H9 (cell line): ENCODE measurements around the gene TBC1D4. TPM values are rescaled to one million over a fixed set of nuclear protein-coding genes. Genes with fewer than 3 reads are reported as not detected.

Experiments used
- DNase-seq: peaks from one replicate; pipeline ENCODE4 v3.0.0-alpha.2; 2017
- H2AFZ ChIP-seq: one replicate; pipeline ENCODE4 v1.6.1; 2013; ENCODE audit warnings: mild to moderate bottlenecking, low read length, control low read depth, moderate library complexity
- H2AK5ac ChIP-seq: 2 replicates; pipeline ENCODE4 v1.6.1; 2013; ENCODE audit warnings: low read length, control low read depth, mixed read lengths; ENCODE audit not compliant: insufficient read length
- H2BK120ac ChIP-seq: one replicate; pipeline ENCODE4 v1.6.1; 2013; ENCODE audit warnings: low read depth, mild to moderate bottlenecking, low read length, control low read depth, inconsistent platforms; ENCODE audit not compliant: poor library complexity, severe bottlenecking
- H2BK12ac ChIP-seq: 2 replicates; pipeline ENCODE4 v1.6.1; 2013; ENCODE audit warnings: low read length, control low read depth, mixed read lengths, low read depth; ENCODE audit not compliant: insufficient read length
- H2BK15ac ChIP-seq: 2 replicates; pipeline ENCODE4 v1.6.1; 2013; ENCODE audit warnings: low read depth, low read length, control low read depth
- H2BK20ac ChIP-seq: one replicate; pipeline ENCODE4 v1.6.1; 2013; ENCODE audit warnings: low read depth, mild to moderate bottlenecking, low read length, control low read depth, inconsistent platforms; ENCODE audit not compliant: poor library complexity, severe bottlenecking
- H2BK5ac ChIP-seq: 2 replicates; pipeline ENCODE4 v1.6.1; 2013; ENCODE audit warnings: low read length, control low read depth, mixed read lengths; ENCODE audit not compliant: insufficient read length
- H3K14ac ChIP-seq: 2 replicates; pipeline ENCODE4 v1.6.1; 2013; ENCODE audit warnings: low read length, control low read depth; ENCODE audit not compliant: insufficient read depth
- H3K18ac ChIP-seq: 2 replicates; pipeline ENCODE4 v1.6.1; 2013; ENCODE audit warnings: low read depth, mild to moderate bottlenecking, mixed read lengths, low read length, control low read depth; ENCODE audit not compliant: insufficient read length
- H3K23ac ChIP-seq: 2 replicates; pipeline ENCODE4 v1.6.1; 2013; ENCODE audit warnings: low read length, control low read depth, mixed read lengths, low read depth; ENCODE audit not compliant: insufficient read length
- H3K23me2 ChIP-seq: 2 replicates; pipeline ENCODE4 v1.6.1; 2013; ENCODE audit warnings: low read depth, mild to moderate bottlenecking, mixed read lengths, low read length, control low read depth; ENCODE audit not compliant: insufficient read length, poor library complexity, severe bottlenecking
- H3K27ac ChIP-seq: 2 replicates; pipeline ENCODE4 v1.5.1; 2013; ENCODE audit warnings: low read length, control low read depth, mixed read lengths, low read depth; ENCODE audit not compliant: insufficient read length
- H3K27me3 ChIP-seq: 2 replicates; pipeline ENCODE4 v1.6.1; 2013; ENCODE audit warnings: low read length, control low read depth, inconsistent platforms; ENCODE audit not compliant: insufficient read depth
- H3K4ac ChIP-seq: 2 replicates; pipeline ENCODE4 v1.6.1; 2013; ENCODE audit warnings: low read depth, mild to moderate bottlenecking, control low read depth, inconsistent platforms, low read length, moderate library complexity
- H3K4me1 ChIP-seq: 2 replicates; pipeline ENCODE4 v1.6.1; 2013; ENCODE audit warnings: low read length, control low read depth, inconsistent platforms; ENCODE audit not compliant: insufficient read depth
- H3K4me2 ChIP-seq: 2 replicates; pipeline ENCODE4 v1.6.1; 2013; ENCODE audit warnings: low read length, control low read depth, mixed read lengths; ENCODE audit not compliant: insufficient read length, insufficient read depth
- H3K56ac ChIP-seq: 2 replicates; pipeline ENCODE4 v1.6.1; 2013; ENCODE audit warnings: low read depth, mild to moderate bottlenecking, mixed read lengths, low read length, control low read depth; ENCODE audit not compliant: insufficient read length
- H3K79me1 ChIP-seq: 2 replicates; pipeline ENCODE4 v1.6.1; 2013; ENCODE audit warnings: low read depth, mild to moderate bottlenecking, moderate library complexity, low read length, control low read depth, inconsistent platforms; ENCODE audit not compliant: insufficient read depth, poor library complexity, severe bottlenecking
- H3K79me2 ChIP-seq: 2 replicates; pipeline ENCODE4 v1.6.1; 2013; ENCODE audit warnings: low read length, control low read depth, inconsistent platforms; ENCODE audit not compliant: insufficient read depth
- H3K9ac ChIP-seq: 2 replicates; pipeline ENCODE4 v1.6.1; 2013; ENCODE audit warnings: low read length, control low read depth, mixed read lengths; ENCODE audit not compliant: insufficient read length; ENCODE audit errors: extremely low read depth
- H3K9me3 ChIP-seq: one replicate; pipeline ENCODE4 v1.6.1; 2013; ENCODE audit warnings: low read depth, low read length, inconsistent platforms; ENCODE audit not compliant: control insufficient read depth
- H3T11ph ChIP-seq: one replicate; pipeline ENCODE4 v1.6.1; 2013; ENCODE audit warnings: mild to moderate bottlenecking, low read length, control low read depth, inconsistent platforms
- H4K20me1 ChIP-seq: one replicate; pipeline ENCODE4 v1.6.1; 2013; ENCODE audit not compliant: control insufficient read depth, insufficient read length, insufficient read depth
- H4K5ac ChIP-seq: 2 replicates; pipeline ENCODE4 v1.6.1; 2013; ENCODE audit warnings: low read depth, mild to moderate bottlenecking, mixed read lengths, low read length, control low read depth; ENCODE audit not compliant: insufficient read length
- H4K8ac ChIP-seq: replicated peaks from 2 replicates; pipeline ENCODE4 v1.6.1; 2013; ENCODE audit warnings: low read length, control low read depth, mixed read lengths, low read depth; ENCODE audit not compliant: insufficient read length
- H4K91ac ChIP-seq: 2 replicates; pipeline ENCODE4 v1.6.1; 2013; ENCODE audit warnings: low read depth, mild to moderate bottlenecking, moderate library complexity, mixed read lengths, low read length, control low read depth; ENCODE audit not compliant: insufficient read length
- H3K27ac Mint-ChIP-seq, 3 experiments: 2 replicates in 2 of 3; 3 replicates in 1 of 3; pipeline ENCODE4 v1.8.0; 2020 to 2021; ENCODE audit warnings: mixed read lengths in 3 of 3, mild to moderate bottlenecking in 1 of 3, moderate library complexity in 1 of 3
- H3K27me3 Mint-ChIP-seq: 2 replicates; pipeline ENCODE4 v1.8.0; 2021; ENCODE audit warnings: low read depth, mild to moderate bottlenecking, moderate library complexity, mixed read lengths
- H3K36me3 Mint-ChIP-seq, 3 experiments: 2 replicates in 2 of 3; 3 replicates in 1 of 3; pipeline ENCODE4 v1.8.0; 2020 to 2021; ENCODE audit warnings: low read depth in 3 of 3, mixed read lengths in 3 of 3; ENCODE audit not compliant: insufficient read depth in 1 of 3
- H3K4me1 Mint-ChIP-seq, 2 experiments: 2 replicates each; pipeline ENCODE4 v1.8.0; 2020; ENCODE audit warnings: mixed read lengths in 2 of 2
- H3K4me3 Mint-ChIP-seq, 2 experiments: 2 replicates in 1 of 2; 3 replicates in 1 of 2; pipeline ENCODE4 v1.8.0; 2020 to 2021; ENCODE audit warnings: mild to moderate bottlenecking in 2 of 2, mixed read lengths in 2 of 2, moderate library complexity in 1 of 2
- H3K9me3 Mint-ChIP-seq, 2 experiments: 2 replicates in 1 of 2; 3 replicates in 1 of 2; pipeline ENCODE4 v1.8.0; 2020; ENCODE audit warnings: mild to moderate bottlenecking in 2 of 2, mixed read lengths in 2 of 2, moderate library complexity in 1 of 2
- WGBS: extraction: QIAGEN DNeasy Blood & Tissue Kit; methylation state at CpG from one replicate; pipeline ENCODE4 v1.1.7; 2013; ENCODE audit warnings: missing lambda C conversion rate, low lambda C conversion rate, mixed read lengths; ENCODE audit not compliant: insufficient read length; ENCODE audit errors: extremely low coverage; 5-methylcytosine and 5-hydroxymethylcytosine counted together
- total RNA-seq: library from RNA; stranded (reverse); gene quantifications from 2 replicates; pipeline ENCODE4 v1.2.1, GENCODE V29; 2021
- TF ChIP-seq, protein P1 (sequence below): fragments of 200-600 bp; sonication (generic); conservative IDR thresholded peaks from 3 replicates; pipeline ENCODE4 v1.8.0; 2021; ENCODE audit warnings: antibody characterized with exemption, mild to moderate bottlenecking

Gene TBC1D4
- total RNA-seq, 1 experiment from 2014 or later, result 10.5 TPM

DNA sequence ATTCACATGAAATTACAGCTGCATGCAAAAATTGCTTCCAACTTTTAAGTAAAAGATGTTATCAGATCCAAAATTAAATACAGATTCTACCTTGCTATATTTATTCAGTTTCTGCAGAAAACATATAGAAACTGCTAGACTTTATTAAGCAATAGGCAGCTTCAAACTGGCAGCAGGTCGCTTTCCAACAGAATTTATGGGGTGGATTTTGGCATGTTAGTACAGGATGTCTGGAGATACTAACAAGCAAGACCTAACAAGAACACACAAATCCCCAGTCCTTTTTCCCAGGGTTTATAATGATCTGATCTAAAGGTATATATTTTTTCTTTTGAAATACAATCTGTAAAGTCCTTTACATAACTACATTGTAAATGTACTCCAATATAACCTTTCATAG, 27.5 kb downstream of the TBC1D4 start:
- no peak overlapping the region for H2AK5ac ChIP-seq
- H3K23me2 ChIP-seq, result no peaks in the 10 kb centered on the region
- Mint-ChIP-seq H3K4me1 (peaks cover 14 to 16% of the 10 kb centered on the region in 2 experiments), H3K36me3 (peaks cover 0 to 13% (median 5%) of the 10 kb centered on the region in 3 experiments; a peak in 2 of 7 replicates), H3K9me3 (no peaks in the 10 kb centered on the region; a peak in 1 of 5 replicates), H3K27ac (no peak overlapping the region), H3K4me3 (no peak overlapping the region), H3K27me3 (no peaks in the 10 kb centered on the region)
- DNase-seq, result no peak
- no peak overlapping the region for H3K56ac ChIP-seq
- H3K9me3 ChIP-seq, result no peaks in the 10 kb centered on the region
- H3K4ac ChIP-seq, result no peak overlapping the region
- H3K79me2 ChIP-seq, result no peaks in the 10 kb centered on the region; the same call in 1 of the 2 replicates
- no peak overlapping the region for H2AFZ ChIP-seq
- no peak overlapping the region for H4K91ac ChIP-seq
- no peak overlapping the region for H2BK120ac ChIP-seq
- no CpG with 5 or more reads among the region's 1 CpG for WGBS
- H3T11ph ChIP-seq, result no peak overlapping the region
- no peak overlapping the region for H3K14ac ChIP-seq
- no peak overlapping the region for H3K18ac ChIP-seq
- no peak overlapping the region for H3K9ac ChIP-seq
- H3K4me2 ChIP-seq, result no peak overlapping the region
- H2BK5ac ChIP-seq, result no peak overlapping the region
- no peak overlapping the region for H2BK20ac ChIP-seq
- H3K4me1 ChIP-seq, result peaks cover 4% of the 10 kb centered on the region; the same call in 1 of the 2 replicates
- no peak overlapping the region for H3K23ac ChIP-seq
- H4K20me1 ChIP-seq, result no peaks in the 10 kb centered on the region
- H3K27me3 ChIP-seq, result no peaks in the 10 kb centered on the region
- TF ChIP-seq, protein P1, sequence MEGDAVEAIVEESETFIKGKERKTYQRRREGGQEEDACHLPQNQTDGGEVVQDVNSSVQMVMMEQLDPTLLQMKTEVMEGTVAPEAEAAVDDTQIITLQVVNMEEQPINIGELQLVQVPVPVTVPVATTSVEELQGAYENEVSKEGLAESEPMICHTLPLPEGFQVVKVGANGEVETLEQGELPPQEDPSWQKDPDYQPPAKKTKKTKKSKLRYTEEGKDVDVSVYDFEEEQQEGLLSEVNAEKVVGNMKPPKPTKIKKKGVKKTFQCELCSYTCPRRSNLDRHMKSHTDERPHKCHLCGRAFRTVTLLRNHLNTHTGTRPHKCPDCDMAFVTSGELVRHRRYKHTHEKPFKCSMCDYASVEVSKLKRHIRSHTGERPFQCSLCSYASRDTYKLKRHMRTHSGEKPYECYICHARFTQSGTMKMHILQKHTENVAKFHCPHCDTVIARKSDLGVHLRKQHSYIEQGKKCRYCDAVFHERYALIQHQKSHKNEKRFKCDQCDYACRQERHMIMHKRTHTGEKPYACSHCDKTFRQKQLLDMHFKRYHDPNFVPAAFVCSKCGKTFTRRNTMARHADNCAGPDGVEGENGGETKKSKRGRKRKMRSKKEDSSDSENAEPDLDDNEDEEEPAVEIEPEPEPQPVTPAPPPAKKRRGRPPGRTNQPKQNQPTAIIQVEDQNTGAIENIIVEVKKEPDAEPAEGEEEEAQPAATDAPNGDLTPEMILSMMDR, result no peak
- no peak overlapping the region for H4K8ac ChIP-seq
- no peak overlapping the region for H3K27ac ChIP-seq
- no peak overlapping the region for H2BK15ac ChIP-seq
- H2BK12ac ChIP-seq, result no peak overlapping the region
- H3K79me1 ChIP-seq, result no peaks in the 10 kb centered on the region
- H4K5ac ChIP-seq, result no peak overlapping the region
